H1 (cell line): ENCODE data around the gene TNKS2. TPM values are rescaled to one million over a fixed set of nuclear protein-coding genes. Genes with fewer than 3 reads are reported as not detected.

Source experiments
- CTCF ChIA-PET: fragments of 300-600 bp; sonication (Branson Sonifier 250); formaldehyde crosslinking; loops from one replicate; lab custom pipeline; 2021; ENCODE audit not compliant: partially characterized antibody; lab: Charles Lee
- POLR2A ChIA-PET: fragments of 300-600 bp; sonication (Branson Sonifier 250); formaldehyde crosslinking; loops from one replicate; lab custom pipeline; 2021; ENCODE audit warnings: inconsistent platforms; ENCODE audit not compliant: partially characterized antibody; lab: Charles Lee
- DNase-seq, 2 experiments: peaks; one replicate each; pipeline versions ENCODE4 v3.0.0 to v3.0.0-alpha.2; 2010 to 2022; ENCODE audit warnings: low spot score in 2 of 2, low read depth in 1 of 2, mixed read lengths in 1 of 2
- FAIRE-seq: peaks from 2 replicates; lab custom pipeline; 2011; peaks lifted over from hg19 to GRCh38; lab: Jason Lieb, UNC
- H2AFZ ChIP-seq: 2 replicates; pipeline ENCODE4 v1.8.1; 2012; ENCODE audit warnings: low read length, inconsistent platforms
- H2AK5ac ChIP-seq: 2 replicates; pipeline ENCODE4 v1.6.1; 2013; ENCODE audit warnings: low read depth, low read length
- H2BK120ac ChIP-seq: replicated peaks from 2 replicates; pipeline ENCODE3; 2013; ENCODE audit warnings: low read depth, low read length, inconsistent platforms
- H2BK12ac ChIP-seq: 2 replicates; pipeline ENCODE4 v1.6.1; 2013; ENCODE audit warnings: low read depth, low read length
- H2BK15ac ChIP-seq: 2 replicates; pipeline ENCODE4 v1.6.1; 2013; ENCODE audit warnings: low read length
- H2BK20ac ChIP-seq: 2 replicates; pipeline ENCODE4 v1.6.1; 2013; ENCODE audit warnings: low read length
- H2BK5ac ChIP-seq: 2 replicates; pipeline ENCODE4 v1.6.1; 2013; ENCODE audit warnings: low read depth, low read length
- H3K14ac ChIP-seq: 2 replicates; pipeline ENCODE4 v1.6.1; 2013; ENCODE audit warnings: inconsistent platforms; ENCODE audit not compliant: insufficient read length
- H3K18ac ChIP-seq: 2 replicates; pipeline ENCODE4 v1.6.1; 2013; ENCODE audit warnings: low read length; ENCODE audit errors: extremely low read depth
- H3K23ac ChIP-seq: 2 replicates; pipeline ENCODE4 v1.6.1; 2013; ENCODE audit warnings: inconsistent platforms; ENCODE audit not compliant: insufficient read length
- H3K23me2 ChIP-seq: 2 replicates; pipeline ENCODE4 v1.6.1; 2013; ENCODE audit warnings: low read depth, low read length
- H3K27ac ChIP-seq: 2 replicates; pipeline ENCODE4 v1.6.1; 2011; ENCODE audit warnings: low read depth, low read length, inconsistent platforms
- H3K27me3 ChIP-seq, 4 experiments: replicated peaks in 1 of 4; 1 replicate in 1 of 4; 2 replicates in 3 of 4; pipeline versions ENCODE4 v1.6.1 to v1.8.1; 2011 to 2013; ENCODE audit warnings: low read length in 3 of 4, mild to moderate bottlenecking in 3 of 4, inconsistent platforms in 2 of 4, mixed read lengths in 2 of 4, moderate library complexity in 1 of 4; ENCODE audit not compliant: control insufficient read depth in 3 of 4, insufficient read depth in 3 of 4; ENCODE audit errors: extremely low read depth in 1 of 4
- H3K36me3 ChIP-seq, 4 experiments: 2 replicates each; pipeline versions ENCODE4 v1.6.1 to v1.8.1; 2011 to 2013; ENCODE audit warnings: mild to moderate bottlenecking in 4 of 4, low read length in 3 of 4, moderate library complexity in 2 of 4, control low read depth in 1 of 4, inconsistent platforms in 1 of 4; ENCODE audit not compliant: insufficient read depth in 4 of 4, control insufficient read depth in 2 of 4
- H3K4ac ChIP-seq: replicated peaks from 2 replicates; pipeline ENCODE3; 2013; ENCODE audit warnings: low read length, low read depth, mixed read lengths, inconsistent platforms; ENCODE audit not compliant: insufficient read length
- H3K4me1 ChIP-seq, 4 experiments: replicated peaks in 1 of 4; 1 replicate in 1 of 4; 2 replicates in 3 of 4; pipeline versions ENCODE4 v1.6.1 to v1.8.1; 2011 to 2013; ENCODE audit warnings: low read length in 3 of 4, inconsistent platforms in 2 of 4, mixed read lengths in 1 of 4; ENCODE audit not compliant: insufficient read depth in 4 of 4, control insufficient read depth in 3 of 4
- H3K4me2 ChIP-seq, 2 experiments: 2 replicates each; pipeline versions ENCODE4 v1.6.1 to v1.8.1; 2011 to 2013; ENCODE audit warnings: low read depth in 2 of 2, low read length in 2 of 2, control low read depth in 1 of 2, inconsistent platforms in 1 of 2, mild to moderate bottlenecking in 1 of 2; ENCODE audit not compliant: insufficient read depth in 1 of 2
- H3K4me3 ChIP-seq, 4 experiments: fragments of 200-600, 300-600 bp in 1 of 4; sonication (generic), shearing (Covaris generic), sonication (Bioruptor Twin) in 1 of 4; 2 replicates each; pipeline versions ENCODE4 v1.5.1 to v1.8.1; 2011 to 2016; ENCODE audit warnings: low read length in 4 of 4, low read depth in 3 of 4, control low read depth in 2 of 4, inconsistent platforms in 2 of 4, mild to moderate bottlenecking in 2 of 4, mixed read lengths in 1 of 4, moderate library complexity in 1 of 4; ENCODE audit not compliant: insufficient read depth in 2 of 4; ENCODE audit errors: extremely low read depth in 1 of 4
- H3K56ac ChIP-seq: replicated peaks from 2 replicates; pipeline ENCODE3; 2013; ENCODE audit warnings: low read depth, mild to moderate bottlenecking, mixed read lengths, low read length, inconsistent platforms; ENCODE audit not compliant: insufficient read length
- H3K79me1 ChIP-seq: 2 replicates; pipeline ENCODE4 v1.6.1; 2013; ENCODE audit warnings: low read depth, low read length, control low read depth
- H3K79me2 ChIP-seq, 2 experiments: 2 replicates each; pipeline versions ENCODE4 v1.6.1 to v1.8.1; 2012 to 2013; ENCODE audit warnings: low read length in 2 of 2, mild to moderate bottlenecking in 2 of 2, inconsistent platforms in 1 of 2; ENCODE audit not compliant: insufficient read depth in 2 of 2, control insufficient read depth in 1 of 2
- H3K9ac ChIP-seq, 4 experiments: replicated peaks in 1 of 4; 1 replicate in 1 of 4; 2 replicates in 3 of 4; pipeline versions ENCODE4 v1.6.1 to v1.8.1; 2011 to 2013; ENCODE audit warnings: low read depth in 3 of 4, low read length in 3 of 4, control low read depth in 2 of 4, mild to moderate bottlenecking in 2 of 4, moderate library complexity in 2 of 4, inconsistent platforms in 1 of 4; ENCODE audit errors: extremely low read depth in 1 of 4
- H3K9me3 ChIP-seq, 2 experiments: 2 replicates each; pipeline versions ENCODE4 v1.6.1 to v1.8.1; 2012 to 2013; ENCODE audit warnings: mild to moderate bottlenecking in 2 of 2, moderate library complexity in 2 of 2, control low read depth in 1 of 2, inconsistent platforms in 1 of 2, low read depth in 1 of 2, low read length in 1 of 2, mixed read lengths in 1 of 2; ENCODE audit not compliant: insufficient read depth in 2 of 2
- H4K20me1 ChIP-seq, 2 experiments: replicated peaks in 1 of 2; 2 replicates each; pipeline versions ENCODE3 to v1.8.1; 2011 to 2013; ENCODE audit warnings: inconsistent platforms in 2 of 2, low read length in 2 of 2, mild to moderate bottlenecking in 1 of 2; ENCODE audit not compliant: insufficient read depth in 2 of 2, control insufficient read depth in 1 of 2
- H4K5ac ChIP-seq: 2 replicates; pipeline ENCODE4 v1.6.1; 2013; ENCODE audit warnings: low read length, low read depth, mixed read lengths, inconsistent platforms; ENCODE audit not compliant: insufficient read length
- H4K8ac ChIP-seq: 2 replicates; pipeline ENCODE4 v1.8.0; 2013; ENCODE audit warnings: mild to moderate bottlenecking, moderate library complexity, low read length, inconsistent platforms; ENCODE audit not compliant: insufficient read depth; ENCODE audit errors: extremely low read depth
- H4K91ac ChIP-seq: replicated peaks from 2 replicates; pipeline ENCODE3; 2013; ENCODE audit warnings: low read length, mixed read lengths, inconsistent platforms; ENCODE audit not compliant: insufficient read length
- KDM5A ChIP-seq: fragments of 200-600 bp; IDR thresholded peaks from 2 replicates; pipeline ENCODE4 v1.7.1; 2012; ENCODE audit warnings: mild to moderate bottlenecking, low read length, inconsistent platforms, mixed read lengths
- TAF7 ChIP-seq: optimal IDR thresholded peaks from 2 replicates; pipeline ENCODE3; 2011; ENCODE audit warnings: low read depth, mild to moderate bottlenecking, inconsistent platforms, low read length, moderate library complexity, borderline replicate concordance
- polyA plus RNA-seq, 7 experiments: library from polyadenylated mRNA; depleted of rRNA in 3 of 7; stranded (reverse) in 5 of 7; unstranded in 2 of 7; fragments of >200 nt in 5 of 7; fragments of 200-250 nt in 2 of 7; gene quantifications; 1 replicate in 5 of 7; 2 replicates in 1 of 7; 4 replicates in 1 of 7; pipeline versions ENCODE4 v1.2.1 to v1.2.3, GENCODE V29; 2011 to 2013; ENCODE audit warnings: missing spikeins in 2 of 7, mixed read lengths in 2 of 7
- total RNA-seq: library from RNA; stranded (reverse); fragmentation: NEBNext Ultra II Directional; extraction: Animal tissue kit (Norgen Biotek cat#: 25700); gene quantifications from 2 replicates; pipeline ENCODE4 v1.2.1, GENCODE V29; 2021

The TNKS2 gene
- total and polyA plus RNA-seq, 2 of the 8 experiments (the other 6 are each of a cell fraction or from before 2014, with no cell fraction given): 23.3 to 73.6 TPM

- Histone ChIP-seq H3K23me2 (0 out of 2 replicates have a peak, but pooled peaks cover 2% of the 10 kb centered on the region), H3K56ac (no peak overlapping the region), H3K79me1 (peaks cover 4% of the 10 kb centered on the region; the same call in 1 of the 2 replicates), H3K27me3 (no peaks in the 10 kb centered on the region), H2BK15ac (no peak overlapping the region), H4K91ac (no peak overlapping the region), H3K79me2 (peaks cover 39 to 97% of the 10 kb centered on the region in 2 experiments), H4K8ac (no peak overlapping the region), H2BK120ac (no peak overlapping the region), H3K14ac (no peak overlapping the region), H3K9me3 (no peaks in the 10 kb centered on the region), H2AK5ac (no peak overlapping the region), H4K20me1 (peaks cover 12 to 16% of the 10 kb centered on the region in 2 experiments), H3K36me3 (peaks cover 3 to 29% (median 7%) of the 10 kb centered on the region in 4 experiments; a peak in 7 of 8 replicates), H3K4me1 (peaks cover 0 to 4% (median 0%) of the 10 kb centered on the region in 4 experiments; a peak in 1 of 7 replicates), H2BK12ac (no peak overlapping the region), H3K27ac (no peak overlapping the region), H3K18ac (no peak overlapping the region), H2BK20ac (no peak overlapping the region), H3K4me3 (no peak overlapping the region), H3K23ac (no peak overlapping the region), H2AFZ (no peak overlapping the region), H3K9ac (no peak overlapping the region; a peak in 1 of 7 replicates), H4K5ac (no peak overlapping the region), H2BK5ac (no peak overlapping the region), H3K4me2 (no peak overlapping the region), H3K4ac (no peak overlapping the region)
- CTCF ChIA-PET: interaction anchor here (1.2 kb wide), 1 partner anchor 13 kb away, joined by 4 read pairs; no protein-coding TSS in a partner anchor
- no peak for TF ChIP-seq KDM5A
- TF ChIP-seq TAF7: no peak
- FAIRE-seq: no peak
- no peak for DNase-seq
- POLR2A ChIA-PET: no interaction called here
Measured at GRCh38 chr10:91804126-91804510, 5.9 kb downstream of the TNKS2 start.
